Gastroesophageal sphincter (tissue), 3 donors: ENCODE measurements around the gene POLR2I.

Source experiments
- CTCF ChIP-seq, 4 experiments: fragments of 200-600 bp in 2 of 4; fragments of 450-650 bp in 2 of 4; sonication (generic) in 1 of 4; IDR thresholded peaks; one replicate each; pipeline ENCODE4 v1.5.1; 2017 to 2019; ENCODE audit warnings: antibody characterized with exemption in 4 of 4, mild to moderate bottlenecking in 2 of 4, moderate library complexity in 2 of 4
- POLR2A ChIP-seq, 2 donors: fragments of 450-650 bp; IDR thresholded peaks; one replicate each; pipeline ENCODE4 v1.6.1; 2017; ENCODE audit warnings: antibody characterized with exemption in 2 of 2, mild to moderate bottlenecking in 2 of 2, moderate library complexity in 1 of 2

GRCh38 chr19:36067681-36068080, 47.0 kb downstream of the POLR2I start:
- TF ChIP-seq CTCF (IDR thresholded peaks at IDR 0.05) (no peak), POLR2A (IDR thresholded peaks at IDR 0.05) (no peak)
